Hepatocyte (in vitro differentiated cells): ENCODE data around the gene STT3A.

Experiments used
- CTCF ChIP-seq: fragments of 200-600 bp; sonication (generic); IDR thresholded peaks from 2 replicates; pipeline ENCODE4 v1.5.1; 2016; ENCODE audit warnings: antibody characterized with exemption, mild to moderate bottlenecking; ENCODE audit not compliant: poor library complexity
- EZH2 ChIP-seq: fragments of 200-600 bp; sonication (generic); IDR thresholded peaks from 2 replicates; pipeline ENCODE4 v1.6.1; 2016; ENCODE audit warnings: antibody characterized with exemption, mild to moderate bottlenecking, borderline replicate concordance

- TF ChIP-seq CTCF, result no peak
- no peak for TF ChIP-seq EZH2
Observed at GRCh38 chr11:125579811-125580210, 12.8 kb upstream of the STT3A start.
